Breast epithelium (tissue), 3 donors: ENCODE results near the gene CXCL1.

Experiments
- POLR2A ChIP-seq: fragments of 450-650 bp; IDR thresholded peaks from one replicate; pipeline ENCODE4 v1.6.1; 2016; ENCODE audit warnings: antibody characterized with exemption, mild to moderate bottlenecking, moderate library complexity
- POLR2AphosphoS5 ChIP-seq, 3 donors: sonication (generic); formaldehyde crosslinking; IDR thresholded peaks; one replicate each; pipeline ENCODE4 v1.6.1; 2017; ENCODE audit warnings: antibody characterized with exemption in 3 of 3
- TF ChIP-seq, protein P1 (sequence below), 3 donors: fragments of 450-650 bp; IDR thresholded peaks; one replicate each; pipeline ENCODE4 v1.5.1; 2016 to 2017; ENCODE audit warnings: antibody characterized with exemption in 3 of 3, mild to moderate bottlenecking in 3 of 3, moderate library complexity in 3 of 3

GRCh38 chr4:73860917-73861316, 8.3 kb upstream of the CXCL1 start:
- TF ChIP-seq, protein P1, sequence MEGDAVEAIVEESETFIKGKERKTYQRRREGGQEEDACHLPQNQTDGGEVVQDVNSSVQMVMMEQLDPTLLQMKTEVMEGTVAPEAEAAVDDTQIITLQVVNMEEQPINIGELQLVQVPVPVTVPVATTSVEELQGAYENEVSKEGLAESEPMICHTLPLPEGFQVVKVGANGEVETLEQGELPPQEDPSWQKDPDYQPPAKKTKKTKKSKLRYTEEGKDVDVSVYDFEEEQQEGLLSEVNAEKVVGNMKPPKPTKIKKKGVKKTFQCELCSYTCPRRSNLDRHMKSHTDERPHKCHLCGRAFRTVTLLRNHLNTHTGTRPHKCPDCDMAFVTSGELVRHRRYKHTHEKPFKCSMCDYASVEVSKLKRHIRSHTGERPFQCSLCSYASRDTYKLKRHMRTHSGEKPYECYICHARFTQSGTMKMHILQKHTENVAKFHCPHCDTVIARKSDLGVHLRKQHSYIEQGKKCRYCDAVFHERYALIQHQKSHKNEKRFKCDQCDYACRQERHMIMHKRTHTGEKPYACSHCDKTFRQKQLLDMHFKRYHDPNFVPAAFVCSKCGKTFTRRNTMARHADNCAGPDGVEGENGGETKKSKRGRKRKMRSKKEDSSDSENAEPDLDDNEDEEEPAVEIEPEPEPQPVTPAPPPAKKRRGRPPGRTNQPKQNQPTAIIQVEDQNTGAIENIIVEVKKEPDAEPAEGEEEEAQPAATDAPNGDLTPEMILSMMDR (IDR thresholded peaks at IDR 0.05), result no peak
- no peak for TF ChIP-seq POLR2A
- TF ChIP-seq POLR2AphosphoS5 (IDR thresholded peaks at IDR 0.05), result no peak
